ENCODE data around the gene KCNQ5.

Gene KCNQ5

GRCh38 chr6:72940265-72940664 lies 318.4 kb downstream of the KCNQ5 start:
- Histone ChIP-seq H3K9me3 (ENCODE audit: low read length) (no peaks in the 10 kb centered on the region), H3K4me1 (ENCODE audit: insufficient read depth, low read length, severe bottlenecking) (no peaks in the 10 kb centered on the region), H3K79me2 (ENCODE audit: insufficient read depth, low read length) (no peaks in the 10 kb centered on the region), H4K20me1 (ENCODE audit: insufficient read depth, low read length) (no peaks in the 10 kb centered on the region), H3K9me2 (ENCODE audit: low read depth, low read length) (no peaks in the 10 kb centered on the region), H3K27ac (ENCODE audit: low read depth, low read length, poor library complexity, severe bottlenecking) (no peak overlapping the region), H3K4me3 (ENCODE audit: low read depth, low read length, poor library complexity, severe bottlenecking) (no peak overlapping the region), H3K4me2 (ENCODE audit: low read length) (no peak overlapping the region), H3K36me3 (ENCODE audit: insufficient read depth, low read length) (no peaks in the 10 kb centered on the region), H2AFZ (ENCODE audit: low read length) (no peak overlapping the region), H3K27me3 (ENCODE audit: insufficient read depth, low read length) (no peaks in the 10 kb centered on the region), H3F3A (ENCODE audit: insufficient read depth, low read length) (no peaks in the 10 kb centered on the region), H3K9ac (ENCODE audit: low read length) (no peak overlapping the region)
- TF ChIP-seq EZH2 (IDR thresholded peaks at IDR 0.05; ENCODE audit: borderline replicate concordance, low read length) (no peak), CTCF (IDR thresholded peaks at IDR 0.05; ENCODE audit: low read length) (no peak)

- H4K20me1 ChIP-seq (ENCODE audit: insufficient read depth, low read length), result no peaks in the 10 kb centered on the region
- H3K27me3 ChIP-seq (ENCODE audit: insufficient read depth, low read length), result no peaks in the 10 kb centered on the region
- TF ChIP-seq EZH2 (IDR thresholded peaks at IDR 0.05; ENCODE audit: borderline replicate concordance, low read length) (no peak), CTCF (IDR thresholded peaks at IDR 0.05; ENCODE audit: low read length) (no peak)
- no peaks in the 10 kb centered on the region for H3K9me2 ChIP-seq (ENCODE audit: low read depth, low read length)
- H3K4me3 ChIP-seq (ENCODE audit: low read depth, low read length, poor library complexity, severe bottlenecking), result no peak overlapping the region
- H3K9me3 ChIP-seq (ENCODE audit: low read length), result no peaks in the 10 kb centered on the region
- no peaks in the 10 kb centered on the region for H3K79me2 ChIP-seq (ENCODE audit: insufficient read depth, low read length)
- no peak overlapping the region for H3K27ac ChIP-seq (ENCODE audit: low read depth, low read length, poor library complexity, severe bottlenecking)
- H3F3A ChIP-seq (ENCODE audit: insufficient read depth, low read length), result no peaks in the 10 kb centered on the region
- H3K4me2 ChIP-seq (ENCODE audit: low read length), result no peak overlapping the region
- no peak overlapping the region for H3K9ac ChIP-seq (ENCODE audit: low read length)
- no peaks in the 10 kb centered on the region for H3K36me3 ChIP-seq (ENCODE audit: insufficient read depth, low read length)
- no peak overlapping the region for H2AFZ ChIP-seq (ENCODE audit: low read length)
- no peaks in the 10 kb centered on the region for H3K4me1 ChIP-seq (ENCODE audit: insufficient read depth, low read length, severe bottlenecking)
These were observed 319.4 kb downstream of the KCNQ5 start for GRCh38 chr6:72941263-72941662.

GRCh38 chr6:72941751-72942150 lies 319.9 kb downstream of the KCNQ5 start:
- no peak overlapping the region for H2AFZ ChIP-seq (ENCODE audit: low read length)
- H4K20me1 ChIP-seq (ENCODE audit: insufficient read depth, low read length), result no peaks in the 10 kb centered on the region
- no peaks in the 10 kb centered on the region for H3F3A ChIP-seq (ENCODE audit: insufficient read depth, low read length)
- H3K79me2 ChIP-seq (ENCODE audit: insufficient read depth, low read length), result no peaks in the 10 kb centered on the region
- no peak overlapping the region for H3K9ac ChIP-seq (ENCODE audit: low read length)
- no peak overlapping the region for H3K4me2 ChIP-seq (ENCODE audit: low read length)
- H3K9me3 ChIP-seq (ENCODE audit: low read length), result no peaks in the 10 kb centered on the region
- H3K9me2 ChIP-seq (ENCODE audit: low read depth, low read length), result no peaks in the 10 kb centered on the region
- no peaks in the 10 kb centered on the region for H3K36me3 ChIP-seq (ENCODE audit: insufficient read depth, low read length)
- H3K4me3 ChIP-seq (ENCODE audit: low read depth, low read length, poor library complexity, severe bottlenecking), result no peak overlapping the region
- H3K4me1 ChIP-seq (ENCODE audit: insufficient read depth, low read length, severe bottlenecking), result no peaks in the 10 kb centered on the region
- TF ChIP-seq EZH2 (IDR thresholded peaks at IDR 0.05; ENCODE audit: borderline replicate concordance, low read length) (no peak), CTCF (IDR thresholded peaks at IDR 0.05; ENCODE audit: low read length) (no peak)
- H3K27ac ChIP-seq (ENCODE audit: low read depth, low read length, poor library complexity, severe bottlenecking), result no peak overlapping the region
- H3K27me3 ChIP-seq (ENCODE audit: insufficient read depth, low read length), result no peaks in the 10 kb centered on the region
